Stomach (tissue), 9 donors: ENCODE results near the gene FIP1L1. TPM values are rescaled to one million over a fixed set of nuclear protein-coding genes. Genes with fewer than 3 reads are reported as not detected.

Source experiments
- DNase-seq, 2 donors: peaks; one replicate each; pipeline versions ENCODE4 v3.0.0 to v3.0.0-alpha.2; 2013 to 2019
- H3K27ac ChIP-seq, 5 donors: fragments of 200-600 bp in 4 of 5; sonication (generic) in 4 of 5; one replicate each; pipeline ENCODE4 v1.5.1; 2013 to 2019; ENCODE audit warnings: mild to moderate bottlenecking in 1 of 5, moderate library complexity in 1 of 5
- H3K27me3 ChIP-seq, 3 donors: fragments of 200-600 bp; sonication (generic); one replicate each; pipeline ENCODE4 v1.5.1; 2017 to 2019; ENCODE audit warnings: mixed run types in 1 of 3
- H3K36me3 ChIP-seq, 4 donors: fragments of 200-600 bp; sonication (generic); 1 replicate in 3 of 4; 2 replicates in 1 of 4; pipeline ENCODE4 v1.5.1; 2016 to 2019
- H3K4me1 ChIP-seq, 4 donors: fragments of 200-600 bp; sonication (generic); one replicate each; pipeline ENCODE4 v1.5.1; 2016 to 2019
- H3K4me3 ChIP-seq, 4 donors: fragments of 200-600 bp; sonication (generic) in 3 of 4; one replicate each; pipeline ENCODE4 v1.5.1; 2016 to 2019; ENCODE audit warnings: mild to moderate bottlenecking in 1 of 4
- H3K9me3 ChIP-seq, 4 donors: fragments of 200-600 bp; sonication (generic); one replicate each; pipeline ENCODE4 v1.5.1; 2016 to 2019
- EP300 ChIP-seq: sonication (generic); formaldehyde crosslinking; IDR thresholded peaks from one replicate; pipeline ENCODE4 v1.6.1; 2017; ENCODE audit warnings: antibody characterized with exemption
- POLR2A ChIP-seq, 4 donors: fragments of 450-650 bp; IDR thresholded peaks; one replicate each; pipeline ENCODE4 v1.6.1; 2016; ENCODE audit warnings: antibody characterized with exemption in 4 of 4, control low read depth in 2 of 4, mild to moderate bottlenecking in 1 of 4, moderate library complexity in 1 of 4
- POLR2AphosphoS5 ChIP-seq, 3 donors: sonication (generic); formaldehyde crosslinking; IDR thresholded peaks; one replicate each; pipeline ENCODE4 v1.6.1; 2016; ENCODE audit warnings: antibody characterized with exemption in 3 of 3
- WGBS, 5 donors: extraction: QIAGEN DNeasy Blood & Tissue Kit in 3 of 5; methylation state at CpG; one replicate each; pipeline versions ENCODE4 v1.1.5 to v1.1.7; 2013 to 2018; 5-methylcytosine and 5-hydroxymethylcytosine counted together
- intact Hi-C: fragments of 100-400 bp; cut with DNase I; formaldehyde crosslinking; loops from one replicate; pipeline ENCODE4 v1.15.1; 2023; ENCODE audit warnings: low total_unique reads
- polyA plus RNA-seq, 3 donors: library from polyadenylated mRNA; stranded (reverse); fragments of 200-250 nt; gene quantifications; one replicate each; pipeline ENCODE4 v1.2.3, GENCODE V29; 2013
- total RNA-seq, 5 donors: library from RNA; depleted of rRNA; stranded (reverse); fragments of >200 nt; gene quantifications; one replicate each; pipeline versions ENCODE4 v1.1.0 to v1.2.3, GENCODE V29; 2014 to 2016
- TF ChIP-seq, protein P1 (sequence below), 7 experiments: fragments of 450-650 bp in 4 of 7; fragments of 200-600 bp in 3 of 7; sonication (generic) in 3 of 7; IDR thresholded peaks; one replicate each; pipeline ENCODE4 v1.5.1; 2016 to 2019; ENCODE audit warnings: antibody characterized with exemption in 7 of 7, control low read depth in 2 of 7, mild to moderate bottlenecking in 1 of 7
- donor health status: healthy with polysubstance abuse.
- donor health status: Bipolar disorder and iron deficiency.
- donor health status: healthy.

The FIP1L1 gene
- total and polyA plus RNA-seq, 8 donors = 19.9 to 91.1 (median 29.9) TPM

- WGBS, 5 donors = 79 to 93% (median 90%) methylated on average over 1 of the region's 1 CpG
- no peak for DNase-seq
- Histone ChIP-seq H3K9me3 (no peaks in the 10 kb centered on the region), H3K27me3 (no peaks in the 10 kb centered on the region), H3K27ac (no peak overlapping the region), H3K4me3 (no peak overlapping the region), H3K36me3 (peaks cover 0 to 62% (median 27%) of the 10 kb centered on the region in 4 donors), H3K4me1 (no peaks in the 10 kb centered on the region)
- no peak for TF ChIP-seq POLR2AphosphoS5 (IDR thresholded peaks at IDR 0.05)
- TF ChIP-seq POLR2A (IDR thresholded peaks at IDR 0.05) = no peak
- no peak for TF ChIP-seq EP300
- TF ChIP-seq, protein P1, sequence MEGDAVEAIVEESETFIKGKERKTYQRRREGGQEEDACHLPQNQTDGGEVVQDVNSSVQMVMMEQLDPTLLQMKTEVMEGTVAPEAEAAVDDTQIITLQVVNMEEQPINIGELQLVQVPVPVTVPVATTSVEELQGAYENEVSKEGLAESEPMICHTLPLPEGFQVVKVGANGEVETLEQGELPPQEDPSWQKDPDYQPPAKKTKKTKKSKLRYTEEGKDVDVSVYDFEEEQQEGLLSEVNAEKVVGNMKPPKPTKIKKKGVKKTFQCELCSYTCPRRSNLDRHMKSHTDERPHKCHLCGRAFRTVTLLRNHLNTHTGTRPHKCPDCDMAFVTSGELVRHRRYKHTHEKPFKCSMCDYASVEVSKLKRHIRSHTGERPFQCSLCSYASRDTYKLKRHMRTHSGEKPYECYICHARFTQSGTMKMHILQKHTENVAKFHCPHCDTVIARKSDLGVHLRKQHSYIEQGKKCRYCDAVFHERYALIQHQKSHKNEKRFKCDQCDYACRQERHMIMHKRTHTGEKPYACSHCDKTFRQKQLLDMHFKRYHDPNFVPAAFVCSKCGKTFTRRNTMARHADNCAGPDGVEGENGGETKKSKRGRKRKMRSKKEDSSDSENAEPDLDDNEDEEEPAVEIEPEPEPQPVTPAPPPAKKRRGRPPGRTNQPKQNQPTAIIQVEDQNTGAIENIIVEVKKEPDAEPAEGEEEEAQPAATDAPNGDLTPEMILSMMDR (IDR thresholded peaks at IDR 0.05) = no peak
- intact Hi-C loops = no loop called here
Observed at GRCh38 chr4:53477636-53478035, 100.2 kb downstream of the FIP1L1 start.

- no peaks in the 10 kb centered on the region for H3K27me3 ChIP-seq
- no peaks in the 10 kb centered on the region for H3K4me1 ChIP-seq
- H3K27ac ChIP-seq = no peak overlapping the region
- no peak overlapping the region for H3K4me3 ChIP-seq
- WGBS, 5 donors = 93 to 97% (median 95%) methylated on average over 4 of the region's 4 CpGs
- no peak for DNase-seq
- TF ChIP-seq, protein P1 (IDR thresholded peaks at IDR 0.05) = no peak
- TF ChIP-seq POLR2AphosphoS5 (IDR thresholded peaks at IDR 0.05) (no peak), POLR2A (IDR thresholded peaks at IDR 0.05) (no peak), EP300 (no peak)
- no peaks in the 10 kb centered on the region for H3K9me3 ChIP-seq
- intact Hi-C loops = no loop called here
- H3K36me3 ChIP-seq = peaks cover 0 to 55% (median 25%) of the 10 kb centered on the region in 4 donors
Observed at GRCh38 chr4:53478671-53479456, 101.4 kb downstream of the FIP1L1 start.

DNA sequence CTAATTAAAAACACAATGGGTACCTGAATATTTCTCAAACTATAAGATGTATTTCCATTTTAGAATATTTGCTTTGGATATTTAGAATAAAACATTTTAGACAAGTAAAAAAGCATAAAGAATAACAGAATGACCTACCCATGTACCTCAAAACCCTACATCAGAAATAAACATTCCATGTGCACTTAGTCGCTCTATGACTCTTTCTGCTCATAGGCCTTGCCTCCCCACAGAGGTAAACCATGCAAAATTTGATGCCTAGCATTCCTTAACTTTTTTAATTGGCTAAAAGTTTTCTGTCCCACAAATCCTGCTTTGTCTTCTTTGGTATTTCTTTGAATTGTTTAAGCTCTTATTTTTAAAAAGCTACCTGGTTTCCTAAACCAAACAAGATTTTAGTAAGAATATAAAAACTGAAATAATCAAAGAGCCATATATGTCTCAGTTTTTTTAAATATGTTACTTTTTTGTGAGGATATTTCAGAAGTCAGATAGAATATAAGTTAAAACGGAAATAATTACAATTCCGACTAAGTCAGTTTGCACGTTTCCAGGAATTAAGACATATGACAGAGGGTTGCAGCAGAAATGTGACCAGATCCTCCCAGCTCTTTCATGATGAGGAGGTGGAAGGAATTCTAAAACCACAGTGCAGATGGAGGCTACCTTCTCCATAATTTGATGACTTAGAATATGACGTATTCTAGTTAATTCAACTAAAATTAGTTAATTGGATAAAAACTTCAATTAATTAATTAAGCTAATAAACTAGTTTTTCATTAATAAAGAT, 102.5 kb downstream of the FIP1L1 start:
- intact Hi-C loops = no loop called here
- DNase-seq = no peak
- H3K27ac ChIP-seq = no peak overlapping the region
- peaks cover 0 to 44% (median 16%) of the 10 kb centered on the region in 4 donors for H3K36me3 ChIP-seq
- H3K4me3 ChIP-seq = no peak overlapping the region
- H3K27me3 ChIP-seq = no peaks in the 10 kb centered on the region
- TF ChIP-seq POLR2A (IDR thresholded peaks at IDR 0.05) (no peak), POLR2AphosphoS5 (IDR thresholded peaks at IDR 0.05) (no peak), EP300 (no peak)
- TF ChIP-seq, protein P1 (IDR thresholded peaks at IDR 0.05) = no peak
- no peaks in the 10 kb centered on the region for H3K4me1 ChIP-seq
- 85 to 99% (median 97%) methylated on average over 5 of the region's 5 CpGs for WGBS, 5 donors
- H3K9me3 ChIP-seq = no peaks in the 10 kb centered on the region

DNA sequence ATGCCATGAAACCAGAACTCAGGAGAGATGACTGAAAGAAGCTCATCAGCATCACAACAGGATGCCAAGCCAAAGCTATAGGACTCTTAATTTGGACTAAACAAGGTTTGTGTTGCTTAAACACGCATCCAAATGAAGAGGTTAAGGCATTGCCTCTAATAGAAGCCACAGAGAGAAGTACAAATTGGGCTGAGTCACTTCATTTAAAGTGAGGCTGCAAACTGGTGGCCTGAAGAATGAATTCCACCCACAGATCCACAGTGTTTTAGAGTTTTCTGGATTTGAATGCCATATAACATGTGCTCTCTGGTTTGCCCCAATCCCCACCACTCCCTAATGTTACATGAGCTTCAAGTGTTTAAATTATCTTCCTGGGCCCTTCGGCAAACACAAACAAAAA, 103.5 kb downstream of the FIP1L1 start:
- WGBS, 5 donors = 77 to 93% (median 89%) methylated on average over 2 of the region's 2 CpGs
- no peaks in the 10 kb centered on the region for H3K27me3 ChIP-seq
- no peak overlapping the region for H3K27ac ChIP-seq
- H3K36me3 ChIP-seq = peaks cover 0 to 37% (median 12%) of the 10 kb centered on the region in 4 donors
- no peaks in the 10 kb centered on the region for H3K9me3 ChIP-seq
- DNase-seq = no peak
- peaks cover 0 to 4% (median 0%) of the 10 kb centered on the region in 4 donors for H3K4me1 ChIP-seq
- TF ChIP-seq EP300 (no peak), POLR2A (IDR thresholded peaks at IDR 0.05) (no peak), POLR2AphosphoS5 (IDR thresholded peaks at IDR 0.05) (no peak)
- TF ChIP-seq, protein P1 (IDR thresholded peaks at IDR 0.05) = no peak
- no peak overlapping the region for H3K4me3 ChIP-seq
- intact Hi-C loops = no loop called here
